ENCODE data around the gene CDCA8. TPM values are rescaled to one million over a fixed set of nuclear protein-coding genes. Genes with fewer than 3 reads are reported as not detected.

Gene CDCA8
- total and polyA plus RNA-seq, 8 donors, result 3.4 to 32.6 (median 14.4) TPM

DNA sequence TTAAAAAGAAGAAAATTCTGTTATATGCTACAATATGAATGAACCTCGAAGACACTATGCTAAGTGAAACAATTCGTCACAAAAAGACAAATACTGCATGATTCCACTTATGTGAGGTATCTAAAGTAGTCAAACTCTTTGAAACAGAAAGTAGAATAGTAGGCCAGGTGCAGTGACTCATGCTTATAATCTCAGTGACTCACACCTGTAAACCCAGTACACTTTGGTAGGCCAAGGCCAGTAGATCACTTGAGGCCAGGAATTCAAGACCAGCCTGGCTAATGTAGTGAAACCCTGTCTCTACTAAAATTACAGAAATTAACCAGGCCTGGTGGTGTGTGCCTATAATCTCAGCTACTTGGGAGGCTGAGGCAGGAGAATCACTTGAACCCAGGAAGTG lies 46.9 kb downstream of the CDCA8 start:
- DNase-seq, result no peak

DNA sequence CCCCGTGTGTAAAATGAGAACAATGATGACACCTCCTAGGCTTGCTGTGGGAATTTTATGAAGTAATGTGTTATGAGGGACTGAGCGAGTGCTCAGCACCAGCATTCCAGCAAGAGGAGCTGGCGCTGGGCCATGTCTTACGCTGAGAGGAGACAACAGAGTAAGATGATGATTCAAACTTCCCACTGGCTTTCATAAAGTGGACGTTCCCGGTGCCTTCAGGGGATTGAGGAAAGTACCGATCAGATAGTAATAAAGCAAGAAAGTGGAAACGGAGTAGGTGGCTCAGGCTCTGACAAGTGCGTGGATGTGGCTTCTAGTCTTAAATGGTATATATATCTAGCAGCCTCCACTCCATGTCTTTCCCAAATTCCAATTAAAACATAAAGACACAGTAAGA lies 48.8 kb downstream of the CDCA8 start:
- Histone ChIP-seq H3K27me3 (peaks cover 0 to 52% of the 10 kb centered on the region in 2 donors), H3K36me3 (no peaks in the 10 kb centered on the region), H3K4me1 (no peaks in the 10 kb centered on the region), H3K27ac (no peak overlapping the region), H3K9me3 (no peaks in the 10 kb centered on the region), H3K4me3 (no peak overlapping the region)
- TF ChIP-seq CTCF (IDR thresholded peaks at IDR 0.05), result no peak
- DNase-seq (no peak), ATAC-seq (no peak)
- intact Hi-C loops (cut with DNase I), result no loop called here

More for the DNA sequence above, 46.9 kb downstream of the CDCA8 start:
- Histone ChIP-seq H3K4me1 (no peaks in the 10 kb centered on the region), H3K9me3 (no peaks in the 10 kb centered on the region), H3K27me3 (peaks cover 0 to 57% of the 10 kb centered on the region in 2 donors), H3K27ac (no peak overlapping the region), H3K36me3 (no peaks in the 10 kb centered on the region), H3K4me3 (no peak overlapping the region)
- intact Hi-C loops (cut with DNase I), result no loop called here
- TF ChIP-seq CTCF (IDR thresholded peaks at IDR 0.05), result no peak
- peak; percentile 96 for ATAC-seq

DNA sequence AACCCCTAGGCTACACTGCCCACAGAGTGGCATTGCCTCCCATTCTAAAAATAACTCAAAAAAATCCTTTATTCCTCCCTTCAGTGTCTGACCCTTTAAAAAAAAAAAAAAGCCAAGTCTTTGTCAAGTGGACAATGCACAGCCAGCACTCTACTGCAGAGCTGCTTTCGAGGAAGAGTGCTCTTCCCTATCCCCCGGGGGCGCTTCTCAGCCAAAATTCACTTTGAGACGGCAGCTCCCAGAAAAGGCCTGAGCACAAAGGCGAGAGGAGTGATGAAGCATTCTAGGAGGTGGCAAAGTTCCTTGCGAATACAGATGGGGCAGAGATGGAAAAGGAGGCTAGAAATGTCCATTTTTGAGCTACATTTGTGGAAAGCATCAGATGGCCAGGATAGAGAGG lies 49.3 kb downstream of the CDCA8 start:
- no peak for TF ChIP-seq CTCF (IDR thresholded peaks at IDR 0.05)
- DNase-seq, result no peak
- H3K4me1 ChIP-seq, result no peaks in the 10 kb centered on the region
- no peaks in the 10 kb centered on the region for H3K36me3 ChIP-seq
- intact Hi-C loops (cut with DNase I), result no loop called here
- H3K9me3 ChIP-seq, result peaks cover 0 to 2% of the 10 kb centered on the region in 2 donors
- peaks cover 0 to 52% of the 10 kb centered on the region in 2 donors for H3K27me3 ChIP-seq
- no peak overlapping the region for H3K4me3 ChIP-seq
- ATAC-seq, result no peak
- H3K27ac ChIP-seq, result no peak overlapping the region

GRCh38 chr1:37746806-37747205 lies 54.5 kb downstream of the CDCA8 start:
- no peak for DNase-seq
- no peak for ATAC-seq
- Histone ChIP-seq H3K4me3 (no peak overlapping the region), H3K9me3 (peaks cover 0 to 7% of the 10 kb centered on the region in 2 donors), H3K4me1 (no peaks in the 10 kb centered on the region), H3K36me3 (no peaks in the 10 kb centered on the region), H3K27me3 (peaks cover 5 to 74% of the 10 kb centered on the region in 2 donors), H3K27ac (no peak overlapping the region)
- no peak for TF ChIP-seq CTCF (IDR thresholded peaks at IDR 0.05)
- intact Hi-C loops (cut with DNase I), result no loop called here

DNA sequence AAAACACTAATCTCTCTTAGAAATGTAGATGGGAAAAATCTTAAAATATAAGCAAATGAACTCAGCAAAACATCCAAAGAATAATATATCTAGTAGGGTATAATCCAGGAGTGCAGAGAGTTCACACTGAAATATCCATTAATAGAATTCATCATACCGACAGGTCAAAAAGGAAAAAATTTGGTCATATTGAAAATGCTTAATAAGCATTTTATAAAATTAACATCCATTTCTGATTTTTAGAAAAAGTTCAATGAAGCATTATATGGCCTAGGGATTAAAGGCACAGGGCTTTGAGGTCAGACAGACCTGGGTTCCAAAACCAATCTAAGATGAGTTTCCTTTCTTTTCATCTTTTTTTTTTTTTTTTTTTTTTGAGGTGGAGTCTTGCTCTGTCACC lies 56.2 kb downstream of the CDCA8 start:
- TF ChIP-seq CTCF (IDR thresholded peaks at IDR 0.05), result no peak
- no peak overlapping the region for H3K4me3 ChIP-seq
- no peaks in the 10 kb centered on the region for H3K4me1 ChIP-seq
- no peak overlapping the region for H3K27ac ChIP-seq
- H3K27me3 ChIP-seq, result peaks cover 17 to 85% of the 10 kb centered on the region in 2 donors
- H3K36me3 ChIP-seq, result no peaks in the 10 kb centered on the region
- peaks cover 0 to 7% of the 10 kb centered on the region in 2 donors for H3K9me3 ChIP-seq
- intact Hi-C loops (cut with DNase I), result no loop called here
- ATAC-seq (no peak), DNase-seq (no peak)

All from left lung (tissue), 10 donors.